ENCODE measurements around the gene ZSWIM3. TPM values are rescaled to one million over a fixed set of nuclear protein-coding genes. Genes with fewer than 3 reads are reported as not detected.
A peak's percentile ranks its signal among the peaks of the same experiment; 100 is the strongest.

The ZSWIM3 gene
- total RNA-seq, 2 experiments from 2014 or later: 5.1 to 5.8 TPM

- CTCF ChIA-PET: no interaction called here
- H3K27ac Mint-ChIP-seq: no peak overlapping the region
- H3K4me1 Mint-ChIP-seq (ENCODE audit: low read depth): peaks cover under 1% of the 10 kb centered on the region
- H3K9me3 Mint-ChIP-seq (ENCODE audit: insufficient read depth): no peaks in the 10 kb centered on the region
- H3K4me3 Mint-ChIP-seq: no peak overlapping the region
- POLR2A ChIA-PET: interaction anchor here (0.7 to 1.0 kb wide), 3 partner anchors 13 to 92 kb away, joined by 3 to 4 read pairs (median 3); partner anchors contain the start of genes CTSA and NEURL2
- DNase-seq (no peak), ATAC-seq (no peak)
- no peaks in the 10 kb centered on the region for H3K27me3 Mint-ChIP-seq (ENCODE audit: low read depth)
- no peaks in the 10 kb centered on the region for H3K36me3 Mint-ChIP-seq (ENCODE audit: low read depth)
Observed at GRCh38 chr20:45904583-45905504, 47.4 kb downstream of the ZSWIM3 start.

DNA sequence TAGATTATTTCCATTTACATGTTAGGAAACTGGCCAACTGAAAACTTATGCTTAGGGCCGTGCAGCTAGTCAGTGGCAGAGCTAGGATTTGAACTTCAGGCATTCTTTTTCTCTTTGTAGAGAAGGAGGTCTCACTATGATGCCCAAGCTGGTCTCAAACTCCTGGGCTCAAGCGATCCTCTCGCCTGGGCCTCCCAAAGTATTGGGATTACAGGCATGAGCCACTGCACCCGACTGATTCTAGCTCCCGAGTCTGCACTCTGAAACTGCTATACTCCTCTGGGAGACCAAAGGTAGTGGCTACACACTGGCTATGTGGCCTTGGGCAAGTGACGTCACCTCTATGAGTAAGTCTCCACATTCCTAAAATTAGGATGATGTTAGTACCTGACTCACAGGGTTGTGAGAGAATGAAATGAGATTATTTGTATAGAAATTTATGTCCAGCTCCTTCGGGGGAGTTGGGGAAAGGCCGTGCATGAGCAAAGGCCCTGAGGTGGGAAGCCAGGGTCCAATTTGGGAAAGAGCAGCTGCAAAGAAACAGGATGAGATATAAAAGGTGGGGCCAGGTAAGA is 48.2 kb downstream of the ZSWIM3 start:
- peaks cover 7% of the 10 kb centered on the region for H3K4me1 Mint-ChIP-seq (ENCODE audit: low read depth)
- no peaks in the 10 kb centered on the region for H3K9me3 Mint-ChIP-seq (ENCODE audit: insufficient read depth)
- DNase-seq (no peak), ATAC-seq (no peak)
- no peak overlapping the region for H3K4me3 Mint-ChIP-seq
- POLR2A ChIA-PET: interaction anchor here (0.7 to 1.0 kb wide), 3 partner anchors 14 to 93 kb away, joined by 3 to 4 read pairs (median 3); partner anchors contain the start of genes CTSA and NEURL2
- CTCF ChIA-PET: no interaction called here
- H3K27ac Mint-ChIP-seq: no peak overlapping the region
- H3K36me3 Mint-ChIP-seq (ENCODE audit: low read depth): no peaks in the 10 kb centered on the region
- H3K27me3 Mint-ChIP-seq (ENCODE audit: low read depth): no peaks in the 10 kb centered on the region

GRCh38 chr20:45907219-45907948 is 50.0 kb downstream of the ZSWIM3 start:
- Mint-ChIP-seq H3K27me3 (ENCODE audit: low read depth) (peaks cover 4% of the 10 kb centered on the region), H3K4me3 (no peak overlapping the region), H3K27ac (no peak overlapping the region), H3K9me3 (ENCODE audit: insufficient read depth) (no peaks in the 10 kb centered on the region), H3K4me1 (ENCODE audit: low read depth) (peaks cover 20% of the 10 kb centered on the region), H3K36me3 (ENCODE audit: low read depth) (no peaks in the 10 kb centered on the region)
- POLR2A ChIA-PET: interaction anchor here (1.1 kb wide), 1 partner anchor 10 kb away, joined by 6 read pairs; no protein-coding TSS in a partner anchor
- DNase-seq: no peak
- CTCF ChIA-PET: interaction anchor here (1.3 to 1.6 kb wide), 2 partner anchors 17 to 63 kb away, joined by 3 to 5 read pairs; no protein-coding TSS in a partner anchor
- no peak for ATAC-seq

DNA sequence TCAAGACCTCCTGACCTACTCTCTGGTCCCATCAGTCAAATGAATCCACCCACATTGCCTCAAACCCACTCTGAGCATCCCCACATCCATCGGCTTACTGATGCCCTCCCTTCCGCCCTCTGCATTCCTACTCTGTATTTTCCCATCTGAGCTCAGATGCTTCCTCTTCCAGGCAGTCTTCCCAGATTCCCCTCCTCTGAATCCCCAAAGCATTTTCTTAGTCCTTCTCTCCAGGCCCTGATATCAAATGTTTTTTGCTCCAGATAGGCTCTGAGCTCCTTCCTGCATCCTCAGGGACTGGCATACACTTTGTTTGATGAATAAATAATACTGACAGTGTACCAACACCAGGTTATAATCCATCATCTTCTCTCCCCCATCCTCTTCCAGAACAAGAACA is 50.7 kb downstream of the ZSWIM3 start:
- Mint-ChIP-seq H3K4me1 (ENCODE audit: low read depth) (peaks cover 20% of the 10 kb centered on the region), H3K9me3 (ENCODE audit: insufficient read depth) (no peaks in the 10 kb centered on the region), H3K4me3 (no peak overlapping the region)

DNA sequence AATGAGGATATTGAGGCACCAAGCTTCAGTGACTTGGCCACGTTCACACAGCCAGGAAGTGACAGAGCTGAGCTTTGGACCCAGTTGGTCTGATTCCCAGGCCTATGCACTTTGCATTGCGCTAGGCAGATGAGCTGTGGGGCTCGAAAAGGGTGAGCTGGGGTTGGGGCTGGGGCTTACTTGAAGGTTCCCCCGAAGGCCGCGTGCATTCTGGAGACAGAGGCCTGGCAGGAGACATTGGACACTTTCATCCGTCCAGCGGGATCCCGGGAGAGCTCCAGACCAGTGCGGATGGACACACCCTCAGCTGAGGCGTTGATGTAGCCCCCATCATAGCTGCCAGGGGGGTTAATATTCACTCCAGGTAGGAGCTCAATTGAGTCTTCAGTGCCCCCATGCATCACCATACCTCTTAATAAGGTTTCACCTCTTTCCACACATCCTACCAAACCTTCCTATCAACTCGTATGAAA is 52.0 kb downstream of the ZSWIM3 start:
- ATAC-seq: no peak
- H3K36me3 Mint-ChIP-seq (ENCODE audit: low read depth): no peaks in the 10 kb centered on the region
- POLR2A ChIA-PET: interaction anchor here (0.6 to 3.5 kb wide), 3 partner anchors 10 to 961 kb away, joined by 3 to 19 read pairs (median 3); partner anchors contain the start of gene PCIF1
- H3K4me1 Mint-ChIP-seq (ENCODE audit: low read depth): peaks cover 20% of the 10 kb centered on the region
- DNase-seq: no peak
- no peak overlapping the region for H3K27ac Mint-ChIP-seq
- CTCF ChIA-PET: interaction anchor here (0.6 to 1.2 kb wide), 3 partner anchors 26 to 85 kb away, joined by 3 read pairs; partner anchors contain the start of gene ZSWIM1
- H3K9me3 Mint-ChIP-seq (ENCODE audit: insufficient read depth): no peaks in the 10 kb centered on the region
- peaks cover 12% of the 10 kb centered on the region for H3K27me3 Mint-ChIP-seq (ENCODE audit: low read depth)
- no peak overlapping the region for H3K4me3 Mint-ChIP-seq

More for the DNA sequence above, 50.7 kb downstream of the ZSWIM3 start:
- Mint-ChIP-seq H3K27me3 (ENCODE audit: low read depth) (peaks cover 7% of the 10 kb centered on the region), H3K27ac (no peak overlapping the region), H3K36me3 (ENCODE audit: low read depth) (no peaks in the 10 kb centered on the region)
- ChIA-PET CTCF (interaction anchor here (1.3 to 1.6 kb wide), 2 partner anchors 18 to 62 kb away, joined by 3 to 5 read pairs; no protein-coding TSS in a partner anchor), POLR2A (interaction anchor here (1.1 kb wide), 1 partner anchor 11 kb away, joined by 6 read pairs; no protein-coding TSS in a partner anchor)
- DNase-seq (no peak), ATAC-seq (no peak)

GRCh38 chr20:45909817-45910669 is 52.6 kb downstream of the ZSWIM3 start:
- peaks cover 16% of the 10 kb centered on the region for H3K27me3 Mint-ChIP-seq (ENCODE audit: low read depth)
- H3K4me1 Mint-ChIP-seq (ENCODE audit: low read depth): peaks cover 25% of the 10 kb centered on the region
- no peak for ATAC-seq
- POLR2A ChIA-PET: interaction anchor here (0.6 to 3.5 kb wide), 6 partner anchors 11 to 962 kb away, joined by 3 to 19 read pairs (median 3); partner anchors contain the start of genes ACOT8, CTSA, NEURL2 and PCIF1
- peak overlapping the region; percentile 88 for H3K27ac Mint-ChIP-seq
- H3K9me3 Mint-ChIP-seq (ENCODE audit: insufficient read depth): no peaks in the 10 kb centered on the region
- CTCF ChIA-PET: interaction anchor here (0.6 to 1.6 kb wide), 6 partner anchors 20 to 86 kb away, joined by 3 to 6 read pairs (median 3); partner anchors contain the start of genes PCIF1 and ZSWIM1
- DNase-seq: no peak
- H3K36me3 Mint-ChIP-seq (ENCODE audit: low read depth): no peaks in the 10 kb centered on the region
- H3K4me3 Mint-ChIP-seq: peak overlapping the region; percentile 77

DNA sequence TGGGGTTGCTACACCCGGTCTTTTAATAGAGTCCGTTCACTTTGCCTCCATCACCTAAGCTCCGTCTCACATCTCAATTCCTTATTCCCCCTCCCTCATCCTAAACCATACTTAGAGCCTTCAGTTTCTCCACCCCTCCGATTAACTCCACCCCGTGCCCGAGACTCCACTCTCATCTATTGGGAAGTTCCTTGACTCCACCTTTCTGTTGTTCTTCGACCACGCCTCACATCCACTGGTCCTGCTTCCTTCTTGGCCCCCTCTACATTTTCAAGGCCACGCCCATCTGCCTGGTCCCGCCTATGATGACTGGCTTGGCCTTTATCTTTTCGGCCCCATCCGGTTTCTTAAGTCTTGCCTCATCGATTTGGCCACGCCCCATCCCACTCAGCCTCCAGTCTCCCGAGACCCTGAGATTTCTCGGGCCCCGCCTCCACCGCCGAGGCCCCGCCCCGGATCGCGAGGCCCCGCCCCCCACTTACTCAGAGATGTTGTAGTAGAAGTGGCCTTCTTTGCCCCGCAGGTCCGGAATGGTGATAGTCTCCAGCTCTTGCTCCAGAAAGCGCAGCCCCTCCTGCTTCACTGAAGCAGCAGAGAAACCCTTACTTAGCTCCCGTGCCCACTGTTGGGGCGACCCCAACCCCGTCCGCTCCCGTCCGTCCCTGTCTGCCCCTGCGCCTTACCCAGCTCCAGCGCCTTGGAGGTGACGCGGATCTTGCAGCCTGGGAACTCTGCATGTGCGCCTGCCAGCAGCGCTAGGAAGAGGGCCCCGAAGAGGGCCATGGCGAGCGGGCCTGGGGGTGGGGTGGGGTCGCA is 53.5 kb downstream of the ZSWIM3 start:
- ATAC-seq (peak; percentile 95), DNase-seq (peak; percentile 98)
- H3K9me3 Mint-ChIP-seq (ENCODE audit: insufficient read depth): no peaks in the 10 kb centered on the region
- ChIA-PET CTCF (interaction anchor here (1.0 to 1.6 kb wide), 3 partner anchors 21 to 59 kb away, joined by 3 to 6 read pairs (median 5); partner anchors contain the start of gene PCIF1), POLR2A (interaction anchor here (1.0 to 3.5 kb wide), 5 partner anchors 18 to 54 kb away, joined by 3 to 19 read pairs (median 3); partner anchors contain the start of genes ACOT8, CTSA, NEURL2 and PCIF1)
- peaks cover 16% of the 10 kb centered on the region for H3K27me3 Mint-ChIP-seq (ENCODE audit: low read depth)
- peak overlapping the region; percentile 88 for H3K27ac Mint-ChIP-seq
- H3K4me1 Mint-ChIP-seq (ENCODE audit: low read depth): peaks cover 25% of the 10 kb centered on the region
- peak overlapping the region; percentile 77 for H3K4me3 Mint-ChIP-seq
- H3K36me3 Mint-ChIP-seq (ENCODE audit: low read depth): no peaks in the 10 kb centered on the region

GRCh38 chr20:45911486-45912343 is 54.3 kb downstream of the ZSWIM3 start, which contains the start of gene PLTP:
Gene PLTP, minus strand, starts transcription at chr20:45912155. Its CDS starts 703 bp downstream, at chr20:45911452.
- ChIA-PET CTCF (interaction anchor here (1.6 kb wide), 1 partner anchor 59 kb away, joined by 6 read pairs; no protein-coding TSS in a partner anchor), POLR2A (interaction anchor here (1.1 to 3.5 kb wide), 3 partner anchors 19 to 43 kb away, joined by 3 to 19 read pairs (median 3); partner anchors contain the start of gene PCIF1)
- no peaks in the 10 kb centered on the region for H3K9me3 Mint-ChIP-seq (ENCODE audit: insufficient read depth)
- H3K4me3 Mint-ChIP-seq: peak within 1 kb of the TSS; percentile 77
- ATAC-seq: peak; percentile 21
- peaks cover 25% of the 10 kb centered on the region for H3K4me1 Mint-ChIP-seq (ENCODE audit: low read depth)
- H3K27me3 Mint-ChIP-seq (ENCODE audit: low read depth): peaks cover 21% of the 10 kb centered on the region
- peak within 1 kb of the TSS; percentile 88 for H3K27ac Mint-ChIP-seq
- peak; percentile 58 for DNase-seq
- no peaks in the 10 kb centered on the region for H3K36me3 Mint-ChIP-seq (ENCODE audit: low read depth)

DNA sequence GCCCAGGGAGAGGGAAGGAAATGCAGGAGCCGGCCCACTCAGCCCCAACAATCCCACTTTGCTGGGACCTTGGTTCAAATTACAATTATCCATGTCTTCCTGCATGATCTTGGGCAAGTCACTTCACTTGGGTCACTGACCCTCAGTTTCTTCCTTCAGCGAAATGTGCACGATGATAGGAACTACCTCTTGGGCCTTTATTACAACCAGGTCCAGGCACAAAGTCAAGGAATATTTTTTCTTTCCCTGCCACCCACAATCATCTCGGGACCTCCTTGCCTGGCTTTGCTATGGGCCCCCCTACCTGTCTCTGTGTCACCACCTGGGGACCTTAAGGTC is 54.9 kb downstream of the ZSWIM3 start:
- Mint-ChIP-seq H3K27ac (no peak overlapping the region), H3K27me3 (ENCODE audit: low read depth) (peaks cover 23% of the 10 kb centered on the region), H3K36me3 (ENCODE audit: low read depth) (no peaks in the 10 kb centered on the region), H3K9me3 (ENCODE audit: insufficient read depth) (no peaks in the 10 kb centered on the region), H3K4me3 (no peak overlapping the region), H3K4me1 (ENCODE audit: low read depth) (peaks cover 25% of the 10 kb centered on the region)
- ChIA-PET CTCF (no interaction called here), POLR2A (interaction anchor here (3.5 kb wide), 1 partner anchor 22 kb away, joined by 19 read pairs; the partner anchor contains the start of gene PCIF1)
- DNase-seq: no peak
- no peak for ATAC-seq
